Endometrial microvascular endothelial cells (primary cell): ENCODE measurements around the gene TSPAN11. TPM values are rescaled to one million over a fixed set of nuclear protein-coding genes. Genes with fewer than 3 reads are reported as not detected.
"Not testable (repeated sequence)": the region's sequence is repeated elsewhere in the genome, so short reads cannot be mapped to it uniquely, and the experiment has no call there.

Experiments used
- in situ Hi-C: cut with HindIII; loops from 2 replicates; pipeline ENCODE4 v1.10.0; 2017; ENCODE audit warnings: low sequenced_read_pairs, low pct_unique_long_range_greater_than_20kb; ENCODE audit errors: inconsistent ontology term
- total RNA-seq: library from RNA; depleted of rRNA; stranded (reverse); fragments of >200 nt; gene quantifications from one replicate; pipeline ENCODE4 v1.2.3, GENCODE V29; 2015; ENCODE audit errors: inconsistent ontology term

The TSPAN11 gene, protein sequence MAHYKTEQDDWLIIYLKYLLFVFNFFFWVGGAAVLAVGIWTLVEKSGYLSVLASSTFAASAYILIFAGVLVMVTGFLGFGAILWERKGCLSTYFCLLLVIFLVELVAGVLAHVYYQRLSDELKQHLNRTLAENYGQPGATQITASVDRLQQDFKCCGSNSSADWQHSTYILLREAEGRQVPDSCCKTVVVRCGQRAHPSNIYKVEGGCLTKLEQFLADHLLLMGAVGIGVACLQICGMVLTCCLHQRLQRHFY
- total RNA-seq, result 1.5 TPM

DNA sequence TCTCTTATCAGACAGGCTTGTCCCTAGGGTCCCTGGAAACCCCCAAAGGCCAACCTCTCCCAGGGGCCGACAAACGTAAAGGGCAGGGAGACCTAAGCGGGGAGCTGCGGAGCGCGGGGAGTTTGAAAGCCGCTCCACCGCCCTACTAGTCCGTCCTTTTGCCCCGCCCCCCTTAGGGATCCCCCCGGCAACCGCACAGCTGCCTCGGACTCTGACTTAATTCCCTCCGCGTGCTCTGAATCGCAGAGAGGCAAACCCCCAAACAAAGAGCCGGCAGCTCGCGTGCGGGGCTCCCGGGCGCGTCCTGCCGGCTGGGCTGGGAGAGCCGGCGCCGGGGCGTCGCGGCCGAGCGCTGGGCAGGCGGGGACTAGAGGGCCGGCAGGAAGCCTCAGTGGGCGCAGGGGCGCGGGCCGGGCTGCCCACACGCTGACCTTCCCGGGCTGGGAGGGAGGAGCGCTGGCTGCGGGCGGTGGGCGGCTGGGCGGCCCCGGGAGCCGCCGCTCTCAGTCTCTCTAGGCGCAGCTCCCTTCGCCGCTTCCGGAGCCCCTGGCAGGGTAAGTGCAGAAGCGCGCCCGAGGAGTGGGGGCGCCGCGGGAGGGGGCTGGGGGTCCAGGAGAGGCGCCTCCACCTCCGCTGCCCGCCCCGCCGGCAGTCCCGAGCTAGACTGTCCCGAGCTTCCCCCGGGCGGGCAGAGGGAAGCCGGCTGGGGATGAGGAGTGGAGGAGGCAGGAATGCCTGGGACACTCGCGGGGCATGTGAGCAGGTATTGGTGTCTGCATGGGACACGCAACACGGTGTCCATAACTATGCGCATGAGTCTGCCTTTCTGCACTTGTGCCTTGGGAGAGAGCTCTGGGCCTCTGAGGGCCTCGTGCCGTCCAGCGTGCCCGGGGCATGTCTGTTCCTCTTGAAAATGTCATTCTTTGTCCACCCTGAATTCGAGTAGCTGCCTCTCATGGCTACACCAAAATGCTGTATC is at the start of gene TSPAN11:
Gene TSPAN11 (plus strand): TSS at position 506 of the 979 bp plus-strand sequence. CDS start 27,244 bp downstream, outside the sequence.
- in situ Hi-C loops, result no loop called here

DNA sequence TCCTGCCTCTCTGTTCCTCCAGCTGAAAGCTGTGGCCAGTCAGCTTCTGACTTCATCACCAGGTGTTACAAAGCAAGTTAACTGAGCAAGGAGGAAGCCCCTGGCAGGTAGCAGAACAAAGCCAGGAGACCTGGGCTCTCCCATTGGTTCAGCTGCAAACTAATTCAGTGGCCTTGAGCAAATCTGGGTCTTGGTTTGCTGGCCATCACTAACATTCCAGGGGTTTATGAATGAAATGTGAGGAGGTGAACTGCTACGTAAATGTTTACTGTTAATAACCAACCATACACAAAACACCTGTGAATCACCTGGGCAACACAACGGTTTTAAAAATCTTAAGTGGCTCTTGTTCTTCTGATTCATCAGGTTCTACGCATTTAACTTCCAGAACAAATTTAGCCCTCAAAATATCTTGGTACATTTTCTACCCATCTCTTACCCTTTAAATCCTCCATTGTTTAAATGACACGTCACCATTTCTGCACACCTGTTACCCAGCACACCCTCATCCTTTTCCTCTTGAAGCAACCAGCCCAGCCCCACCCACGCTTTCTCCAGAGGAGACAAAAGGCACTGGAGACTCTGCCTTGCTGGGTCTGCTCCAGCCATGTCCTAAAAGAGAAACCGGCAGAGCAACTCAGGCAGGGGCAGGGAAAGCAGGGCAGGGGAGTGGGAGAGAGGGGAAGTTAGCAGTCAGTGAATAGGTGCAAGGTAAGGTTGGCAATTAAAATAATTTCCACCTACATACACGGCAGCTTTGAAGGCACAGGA is 49.3 kb upstream of the TSPAN11 start:
- in situ Hi-C loops, result no loop called here

DNA sequence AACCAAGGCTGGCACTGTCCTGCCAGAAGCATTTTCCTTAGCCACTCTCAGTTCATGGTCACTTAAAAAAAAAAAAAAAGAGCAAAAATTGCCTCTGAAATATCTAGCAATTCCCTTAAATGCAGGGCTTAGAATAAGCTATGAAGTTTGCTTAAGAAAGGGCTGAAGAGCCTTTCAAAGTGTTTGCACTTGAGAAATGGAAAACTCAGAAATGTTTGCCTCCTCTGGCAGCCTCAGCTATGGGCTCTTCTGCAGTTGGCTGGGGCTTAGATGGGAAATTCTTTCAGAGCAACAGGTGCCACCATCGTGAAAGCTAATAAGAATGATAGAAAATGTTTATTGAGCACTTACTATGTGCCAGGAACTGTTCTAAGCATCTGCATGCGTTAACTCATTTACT is 48.5 kb upstream of the TSPAN11 start:
- in situ Hi-C loops, result no loop called here

DNA sequence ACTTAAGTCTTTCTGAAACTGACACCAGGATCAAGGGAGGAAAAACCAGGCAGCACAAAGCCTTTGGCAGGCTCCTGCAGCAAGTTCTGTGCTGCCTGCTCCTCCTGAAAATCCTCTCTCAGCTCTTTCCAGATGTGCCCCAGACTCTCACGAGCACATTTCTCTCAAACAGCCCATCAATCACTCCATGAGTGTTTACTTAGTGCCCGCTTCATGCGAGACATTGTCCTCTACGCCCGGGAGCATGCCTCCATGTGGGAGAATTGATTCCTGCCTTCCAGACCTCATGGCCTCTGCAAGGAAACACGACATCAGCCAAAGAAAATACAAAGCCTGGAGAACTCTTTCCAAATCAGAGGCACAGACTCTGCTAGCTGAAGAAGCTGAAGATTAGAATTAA is 46.5 kb upstream of the TSPAN11 start:
- in situ Hi-C loops, result no loop called here

DNA sequence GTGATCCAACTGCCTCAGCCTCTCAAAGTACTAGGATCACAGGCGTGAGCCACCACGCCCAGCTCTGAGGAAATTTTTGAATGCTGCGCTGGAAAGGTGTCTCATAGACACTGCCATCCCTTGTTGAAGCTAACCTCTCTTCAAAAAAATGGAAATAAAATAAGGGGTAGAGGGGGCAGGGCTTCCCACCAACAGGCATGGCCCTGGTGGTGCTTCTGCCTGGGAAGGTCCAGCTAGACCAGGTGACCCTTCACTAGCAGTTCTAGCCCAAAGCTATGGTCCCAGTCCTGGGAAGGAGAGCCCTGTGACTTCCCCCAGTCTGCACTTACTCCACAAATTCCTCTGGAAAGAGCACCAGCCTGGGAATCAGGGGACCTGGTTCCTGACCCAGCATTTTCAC is 45.7 kb upstream of the TSPAN11 start:
- in situ Hi-C loops, result no loop called here

DNA sequence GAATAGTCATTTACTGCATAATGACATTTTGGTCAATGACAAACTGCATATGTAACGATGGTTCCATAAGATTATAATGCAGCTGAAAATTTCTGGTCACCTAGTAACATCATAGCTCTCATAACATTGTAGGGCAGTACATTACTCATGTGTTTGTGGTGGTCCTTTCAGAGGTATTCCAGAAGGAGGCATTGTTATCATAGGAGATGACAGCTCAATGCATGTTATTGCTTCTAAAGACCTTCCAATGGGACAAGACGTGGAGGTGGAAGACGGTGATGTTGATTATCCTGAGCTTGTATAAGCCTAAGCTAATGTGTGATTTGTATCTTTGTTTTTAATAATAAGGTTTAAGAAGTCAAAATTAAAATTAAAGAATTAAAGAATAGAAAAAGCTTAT is 43.8 kb upstream of the TSPAN11 start:
- in situ Hi-C loops, result no loop called here

DNA sequence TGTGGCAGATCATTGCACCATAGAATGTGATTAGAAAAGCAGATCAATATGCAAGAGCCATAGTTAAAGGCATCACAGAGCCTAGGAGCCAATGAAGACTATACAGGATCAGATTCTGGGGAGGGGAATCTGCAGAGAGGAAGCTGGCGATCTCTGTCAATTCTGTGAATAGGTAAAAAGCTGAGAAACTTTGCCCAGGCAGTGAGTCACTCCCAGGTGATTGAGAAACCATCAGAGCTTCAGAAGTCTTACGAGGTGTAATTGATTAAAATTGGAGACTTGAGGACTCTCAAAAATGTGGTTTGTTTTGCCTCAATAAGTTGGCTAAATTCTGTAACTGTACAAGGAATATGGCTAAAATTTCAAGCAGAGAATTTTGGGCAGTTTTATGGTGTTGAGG is 41.7 kb upstream of the TSPAN11 start:
- in situ Hi-C loops, result no loop called here

DNA sequence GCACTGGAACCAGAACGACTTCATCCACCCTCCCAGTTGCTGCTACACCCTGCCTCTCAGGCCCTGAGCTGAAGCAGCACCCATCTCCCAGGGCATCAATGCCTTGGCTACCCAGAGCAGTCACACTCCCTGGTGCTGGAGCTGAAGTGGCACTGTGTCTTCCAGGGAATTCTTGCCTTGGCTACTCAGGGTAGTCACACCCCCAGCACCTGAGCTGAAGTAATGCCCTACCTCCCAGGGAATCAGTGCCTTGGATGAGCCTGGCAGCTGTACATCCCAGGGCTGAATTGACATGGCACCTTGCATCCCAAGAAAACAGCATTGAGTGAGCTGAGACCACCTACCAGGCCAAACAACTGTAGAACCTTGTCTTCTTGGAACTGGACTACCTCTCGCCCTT is 41.2 kb upstream of the TSPAN11 start:
- in situ Hi-C loops, result no loop called here

DNA sequence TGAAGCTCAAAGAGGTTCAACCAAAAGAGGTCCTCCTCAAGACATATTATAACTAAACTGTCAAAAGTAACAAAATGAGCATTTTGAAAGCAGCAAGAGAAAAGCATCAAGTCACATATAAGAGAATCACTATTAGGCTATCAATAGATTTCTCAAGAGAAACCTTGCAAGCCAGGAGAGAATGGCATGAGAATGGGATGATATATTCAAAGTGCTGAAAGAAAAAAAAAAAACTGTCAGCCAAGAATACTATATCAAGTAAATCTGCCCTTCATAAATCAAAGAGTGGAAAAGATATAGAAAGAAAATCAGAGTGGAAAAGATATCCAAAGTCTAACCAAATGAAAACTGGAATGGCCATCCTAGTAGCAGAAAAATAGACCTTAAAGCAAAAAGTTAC is 39.3 kb upstream of the TSPAN11 start:
- in situ Hi-C loops, result no loop called here

DNA sequence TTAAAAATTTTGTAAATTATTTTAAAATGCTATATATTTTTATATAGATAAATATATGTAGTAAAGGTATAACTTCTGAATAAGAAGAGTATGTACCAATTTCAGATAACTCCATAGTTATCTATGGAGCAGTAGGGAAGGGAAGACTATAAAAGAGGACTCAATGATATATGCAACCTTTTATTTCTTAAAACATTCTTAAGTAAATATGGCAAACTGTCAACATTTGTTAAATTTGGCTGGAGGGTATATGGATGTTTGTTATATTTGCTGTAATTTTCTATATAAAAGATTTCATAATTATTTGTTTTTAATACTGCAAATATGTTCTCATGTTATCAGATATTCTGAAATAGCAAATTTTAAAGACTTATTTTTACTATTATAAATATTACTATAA is 38.3 kb upstream of the TSPAN11 start:
- in situ Hi-C loops, result no loop called here

DNA sequence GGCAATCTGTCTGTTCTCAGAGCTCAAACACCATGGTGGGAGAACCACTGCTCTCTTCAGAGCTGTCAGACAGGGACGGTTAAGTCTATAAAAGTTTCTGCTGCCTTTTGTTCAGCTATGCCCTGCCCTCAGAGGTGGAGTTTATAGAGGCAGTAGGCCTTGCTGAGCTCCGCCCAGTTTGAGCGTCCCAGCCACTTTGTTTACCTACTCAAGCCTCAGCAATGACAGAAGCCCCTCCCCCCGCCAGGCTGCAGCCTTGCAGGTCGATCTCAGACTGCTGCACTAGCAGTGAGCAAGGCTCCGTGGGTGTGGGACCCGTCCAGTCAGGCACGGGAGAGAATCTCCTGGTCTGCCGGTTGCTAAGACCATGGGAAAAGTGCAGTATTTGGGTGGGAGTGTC is 32.0 kb upstream of the TSPAN11 start:
- in situ Hi-C loops, result not testable (repeated sequence)

DNA sequence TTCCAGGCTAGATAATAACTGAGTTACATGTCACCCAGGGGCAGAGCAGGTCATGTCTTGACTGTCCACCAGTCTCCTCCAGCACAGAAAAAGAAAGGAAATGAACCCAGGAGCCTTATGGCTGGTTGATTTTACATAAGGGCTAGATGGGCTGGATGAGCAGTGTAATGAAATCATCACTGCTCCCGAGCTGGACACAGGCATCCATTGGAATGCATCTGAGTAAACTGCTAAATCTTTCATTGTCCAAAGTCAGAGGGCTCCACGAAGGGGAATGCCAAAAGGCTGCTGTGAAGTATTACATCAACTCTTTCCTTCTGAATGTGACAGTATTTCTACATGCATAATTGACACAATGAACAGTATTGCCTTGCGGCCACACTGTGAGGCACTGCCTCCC is 30.1 kb upstream of the TSPAN11 start:
- in situ Hi-C loops, result no loop called here

DNA sequence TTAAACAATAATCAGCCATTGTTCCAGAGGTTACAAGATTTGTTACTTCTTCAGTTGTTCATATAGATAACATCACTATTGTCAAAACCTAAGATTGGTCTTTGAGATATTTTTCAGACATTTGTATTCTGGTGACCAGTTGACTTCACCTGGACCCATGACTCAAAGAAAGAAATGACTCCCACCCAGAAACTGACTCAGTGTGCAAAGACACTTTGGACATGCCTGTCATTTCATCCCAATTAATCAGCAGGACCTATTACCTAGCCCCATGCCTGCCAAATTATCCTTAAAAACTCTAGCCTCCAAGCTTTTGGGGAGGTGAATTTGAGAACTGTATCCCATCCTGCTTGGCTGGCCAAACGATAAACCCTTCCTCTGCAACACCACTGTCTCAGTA is 27.7 kb upstream of the TSPAN11 start:
- in situ Hi-C loops, result no loop called here

DNA sequence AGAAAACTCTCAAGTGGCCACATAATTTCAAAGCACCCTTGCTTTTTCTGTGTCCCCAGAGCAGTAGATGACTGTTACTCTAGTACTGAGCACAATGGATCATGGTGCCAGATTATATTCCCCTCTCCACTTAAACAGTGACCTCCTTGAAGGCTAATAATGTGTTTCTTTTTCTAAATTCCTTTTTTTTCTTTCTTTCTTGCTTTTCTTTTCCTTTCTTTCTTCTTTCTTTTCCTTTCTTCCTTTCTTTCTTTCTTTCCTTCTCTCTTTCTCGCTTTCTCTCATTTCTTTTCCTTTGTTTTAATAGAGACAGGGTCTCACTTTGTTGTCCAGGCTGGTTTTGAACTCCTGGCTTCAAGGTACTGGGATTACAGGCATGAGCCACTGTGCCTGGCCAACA is 26.2 kb upstream of the TSPAN11 start:
- in situ Hi-C loops, result no loop called here

DNA sequence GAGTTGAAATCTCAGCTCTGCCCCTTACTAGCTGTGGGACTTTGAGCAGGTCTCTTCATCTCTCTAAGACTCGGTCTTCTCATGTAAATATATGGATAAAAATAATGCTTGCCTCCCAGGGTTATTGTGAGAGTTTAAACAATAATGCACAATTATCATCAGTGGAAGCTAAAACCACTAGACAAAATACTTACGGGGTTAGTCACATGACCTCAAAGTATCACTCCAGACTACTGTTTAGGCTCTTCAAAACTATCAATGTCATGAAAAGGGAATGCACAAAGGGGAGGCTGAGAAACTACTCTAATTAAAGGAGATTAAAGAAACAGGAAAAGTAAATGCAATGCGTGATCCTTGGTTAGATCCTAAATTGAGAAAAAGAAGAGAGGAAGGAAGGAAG is 24.5 kb upstream of the TSPAN11 start:
- in situ Hi-C loops, result no loop called here

DNA sequence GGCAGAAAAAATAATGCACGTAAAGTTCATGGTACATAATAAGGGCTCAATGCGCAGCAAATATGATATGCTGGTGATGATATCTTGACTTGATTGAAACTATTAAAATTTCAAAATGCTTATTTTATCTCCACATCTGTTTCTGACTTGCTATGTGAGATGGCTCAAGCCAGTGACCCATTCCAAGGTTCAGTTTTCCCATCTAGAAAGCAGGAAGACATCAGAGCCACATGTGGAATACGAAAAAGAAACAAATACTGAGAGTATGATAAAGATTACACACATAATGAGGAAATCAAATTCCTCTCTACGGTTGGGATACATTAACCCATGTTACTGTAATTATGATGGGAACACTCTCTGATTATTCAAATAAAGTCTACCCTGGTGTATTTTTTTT is 24.0 kb upstream of the TSPAN11 start:
- in situ Hi-C loops, result no loop called here

DNA sequence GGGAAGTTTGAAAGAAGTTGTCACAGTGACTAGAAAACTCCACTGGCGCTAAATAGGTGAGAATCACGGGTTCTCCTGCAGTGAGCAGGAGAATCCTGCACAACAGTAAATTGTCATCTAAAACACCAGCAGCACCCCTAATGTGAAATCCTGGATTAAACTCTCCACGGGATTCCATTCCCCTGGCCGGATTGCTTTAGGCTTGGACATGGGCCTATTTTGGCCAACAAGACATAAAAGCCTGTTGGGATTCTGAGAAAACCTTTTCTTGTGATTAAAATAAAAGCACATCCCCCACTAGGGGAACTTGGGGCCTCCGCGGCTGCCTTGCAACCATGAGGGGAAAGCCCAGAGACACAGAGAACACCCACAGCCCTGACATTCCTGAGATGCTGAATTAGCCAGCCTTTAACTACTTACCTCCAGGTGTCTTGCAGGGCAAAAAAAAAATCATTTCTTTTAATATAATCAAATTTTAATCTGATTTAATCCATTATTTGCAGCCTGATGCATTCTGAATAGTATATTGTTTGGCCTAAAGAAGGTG is 21.0 kb upstream of the TSPAN11 start:
- in situ Hi-C loops, result no loop called here

DNA sequence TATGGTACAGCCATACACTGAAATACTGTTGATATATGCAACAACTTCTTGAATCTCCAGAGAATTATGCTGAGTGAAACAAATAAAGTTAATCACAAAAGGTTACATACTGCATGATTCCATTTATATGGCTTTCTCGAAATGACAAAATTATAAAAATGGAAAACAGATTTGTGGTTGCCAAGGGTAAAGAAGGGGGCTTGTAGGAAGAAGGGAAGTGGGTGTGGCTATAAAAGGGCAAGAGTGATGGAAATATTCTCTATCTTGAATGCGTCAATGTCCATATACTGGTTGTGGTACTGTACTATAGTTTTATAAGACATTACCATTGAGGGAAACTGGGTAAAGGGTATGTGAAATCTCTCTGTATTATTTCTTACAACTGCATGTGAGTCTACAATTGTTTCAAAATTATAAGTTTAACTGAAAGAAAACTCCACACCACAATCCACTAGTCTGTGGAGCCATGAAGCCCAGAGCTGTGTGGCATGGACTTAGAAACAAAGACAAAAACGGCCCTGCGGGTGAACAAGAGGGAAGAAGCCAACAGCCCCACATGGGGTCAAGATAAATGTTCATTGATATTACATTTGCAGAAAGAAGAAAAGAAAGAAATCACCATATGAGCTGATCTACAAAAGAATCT is 18.3 kb upstream of the TSPAN11 start:
- in situ Hi-C loops, result no loop called here
